ENCODE results near the gene EPB41L3. TPM values are rescaled to one million over a fixed set of nuclear protein-coding genes. Genes with fewer than 3 reads are reported as not detected.

Gene EPB41L3
- total RNA-seq, 1 experiment from 2014 or later, result 0.36 TPM

GRCh38 chr18:5554629-5555028, 10.8 kb upstream of the EPB41L3 start:
- Histone ChIP-seq H3K27me3 (ENCODE audit: control insufficient read depth, insufficient read depth, low read length) (no peaks in the 10 kb centered on the region), H3K9me3 (ENCODE audit: control insufficient read depth, insufficient read depth, low read depth, low read length) (no peaks in the 10 kb centered on the region), H3K4me3 (ENCODE audit: low read depth in 2 of 2, low read length in 2 of 2) (no peak overlapping the region), H3K36me3 (ENCODE audit: control insufficient read depth, insufficient read depth, low read length) (no peaks in the 10 kb centered on the region), H3K4me1 (ENCODE audit: control insufficient read depth, insufficient read depth, low read length) (no peaks in the 10 kb centered on the region), H3K27ac (ENCODE audit: low read length) (no peak overlapping the region)
- intact Hi-C loops (cut with micrococcal nuclease; ENCODE audit: unreplicated experiment), result no loop called here
- CTCF ChIA-PET, result no interaction called here
- TF ChIP-seq SIN3A (IDR thresholded peaks at IDR 0.05; ENCODE audit: borderline replicate concordance, insufficient read depth, low read depth, low read length), result no peak
- no peak for TF ChIP-seq REST (IDR thresholded peaks at IDR 0.05; ENCODE audit: insufficient read depth in 1 of 2, low read depth in 2 of 2, low read length in 1 of 2)
- no peak for ATAC-seq
- POLR2A ChIA-PET, result no interaction called here
- in situ Hi-C loops (cut with HindIII; ENCODE audit: low pct_unique_long_range_greater_than_20kb, low sequenced_read_pairs), result no loop called here
- DNase-seq (ENCODE audit: low read depth, low spot score), result no peak
- no TSS peak for BruUV-seq (replicated peaks)

GRCh38 chr18:5546660-5547059, 2.9 kb upstream of the EPB41L3 start:
- in situ Hi-C loops (cut with HindIII; ENCODE audit: low pct_unique_long_range_greater_than_20kb, low sequenced_read_pairs), result no loop called here
- Histone ChIP-seq H3K4me3 (ENCODE audit: low read depth in 2 of 2, low read length in 2 of 2) (no peak overlapping the region), H3K27ac (ENCODE audit: low read length) (no peak overlapping the region), H3K4me1 (ENCODE audit: control insufficient read depth, insufficient read depth, low read length) (no peaks in the 10 kb centered on the region), H3K36me3 (ENCODE audit: control insufficient read depth, insufficient read depth, low read length) (no peaks in the 10 kb centered on the region), H3K9me3 (ENCODE audit: control insufficient read depth, insufficient read depth, low read depth, low read length) (no peaks in the 10 kb centered on the region), H3K27me3 (ENCODE audit: control insufficient read depth, insufficient read depth, low read length) (no peaks in the 10 kb centered on the region; the same call in 1 of the 2 replicates)
- intact Hi-C loops (cut with micrococcal nuclease; ENCODE audit: unreplicated experiment), result no loop called here
- CTCF ChIA-PET, result no interaction called here
- ATAC-seq (no peak), DNase-seq (ENCODE audit: low read depth, low spot score) (no peak)
- no TSS peak for BruUV-seq (replicated peaks)
- no peak for TF ChIP-seq TCF7L2 (IDR thresholded peaks at IDR 0.05; ENCODE audit: low read depth, low read length)
- peak; percentile 38 for TF ChIP-seq CTCF (IDR thresholded peaks at IDR 0.05)
- POLR2A ChIA-PET, result no interaction called here

GRCh38 chr18:5543036-5543680, 639 bp downstream of the EPB41L3 start:
- ChIA-PET POLR2A (no interaction called here), CTCF (no interaction called here)
- TF ChIP-seq REST (IDR thresholded peaks at IDR 0.05; ENCODE audit: insufficient read depth in 1 of 2, low read depth in 2 of 2, low read length in 1 of 2) (no peak), CTCF (IDR thresholded peaks at IDR 0.05) (no peak), POLR2AphosphoS5 (IDR thresholded peaks at IDR 0.05; ENCODE audit: low read depth, low read length) (no peak), SIN3A (IDR thresholded peaks at IDR 0.05; ENCODE audit: borderline replicate concordance, insufficient read depth, low read depth, low read length) (no peak), TCF7L2 (IDR thresholded peaks at IDR 0.05; ENCODE audit: low read depth, low read length) (no peak)
- no peaks in the 10 kb centered on the region for H3K4me1 ChIP-seq (ENCODE audit: control insufficient read depth, insufficient read depth, low read length)
- H3K4me3 ChIP-seq (ENCODE audit: low read depth in 2 of 2, low read length in 2 of 2), result no peak overlapping the region
- no peak overlapping the region for H3K27ac ChIP-seq (ENCODE audit: low read length)
- H3K27me3 ChIP-seq (ENCODE audit: control insufficient read depth, insufficient read depth, low read length), result no peaks in the 10 kb centered on the region; the same call in 1 of the 2 replicates
- no peaks in the 10 kb centered on the region for H3K9me3 ChIP-seq (ENCODE audit: control insufficient read depth, insufficient read depth, low read depth, low read length)
- BruUV-seq (replicated peaks), result no TSS peak
- intact Hi-C loops (cut with micrococcal nuclease; ENCODE audit: unreplicated experiment), result no loop called here
- in situ Hi-C loops (cut with HindIII; ENCODE audit: low pct_unique_long_range_greater_than_20kb, low sequenced_read_pairs), result no loop called here
- ATAC-seq, result no peak
- no peaks in the 10 kb centered on the region for H3K36me3 ChIP-seq (ENCODE audit: control insufficient read depth, insufficient read depth, low read length)
- DNase-seq (ENCODE audit: low read depth, low spot score), result no peak
